ENCODE measurements around the gene CPB1.

CPB1 gene

DNA sequence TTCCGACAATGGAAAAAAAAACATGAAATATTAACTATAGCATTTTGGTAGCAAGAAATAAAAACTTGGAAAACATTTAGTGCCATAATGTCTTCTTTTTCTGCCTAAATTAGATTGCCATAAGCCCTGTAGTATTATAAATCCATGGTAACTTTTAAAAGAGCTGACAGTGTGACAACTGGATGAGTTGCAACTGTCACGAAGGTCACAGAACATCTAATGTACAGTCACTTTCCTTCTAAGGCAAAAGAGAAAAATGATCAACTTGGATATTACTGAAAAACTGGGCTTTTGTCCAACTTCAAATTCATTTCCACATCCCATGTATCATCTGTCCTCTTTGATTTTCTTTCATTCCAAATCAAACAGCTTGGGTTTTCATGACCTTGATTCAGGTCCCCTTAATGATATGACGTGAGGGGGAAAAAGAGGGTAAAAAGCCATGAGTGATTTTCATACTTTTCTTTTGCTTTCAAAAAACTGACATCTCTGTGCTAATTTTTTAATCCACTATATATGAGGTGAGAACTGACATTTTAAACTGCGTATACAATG lies 602 bp downstream of the CPB1 start:
- TF ChIP-seq, protein P1, sequence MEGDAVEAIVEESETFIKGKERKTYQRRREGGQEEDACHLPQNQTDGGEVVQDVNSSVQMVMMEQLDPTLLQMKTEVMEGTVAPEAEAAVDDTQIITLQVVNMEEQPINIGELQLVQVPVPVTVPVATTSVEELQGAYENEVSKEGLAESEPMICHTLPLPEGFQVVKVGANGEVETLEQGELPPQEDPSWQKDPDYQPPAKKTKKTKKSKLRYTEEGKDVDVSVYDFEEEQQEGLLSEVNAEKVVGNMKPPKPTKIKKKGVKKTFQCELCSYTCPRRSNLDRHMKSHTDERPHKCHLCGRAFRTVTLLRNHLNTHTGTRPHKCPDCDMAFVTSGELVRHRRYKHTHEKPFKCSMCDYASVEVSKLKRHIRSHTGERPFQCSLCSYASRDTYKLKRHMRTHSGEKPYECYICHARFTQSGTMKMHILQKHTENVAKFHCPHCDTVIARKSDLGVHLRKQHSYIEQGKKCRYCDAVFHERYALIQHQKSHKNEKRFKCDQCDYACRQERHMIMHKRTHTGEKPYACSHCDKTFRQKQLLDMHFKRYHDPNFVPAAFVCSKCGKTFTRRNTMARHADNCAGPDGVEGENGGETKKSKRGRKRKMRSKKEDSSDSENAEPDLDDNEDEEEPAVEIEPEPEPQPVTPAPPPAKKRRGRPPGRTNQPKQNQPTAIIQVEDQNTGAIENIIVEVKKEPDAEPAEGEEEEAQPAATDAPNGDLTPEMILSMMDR (IDR thresholded peaks at IDR 0.05; ENCODE audit: low read depth, low read length): no peak
- DNase-seq (ENCODE audit: low read depth in 2 of 2): peak in 1 of 2 donors; percentile 12
- H3K4me3 ChIP-seq (replicated peaks in 1 of 2; ENCODE audit: low read depth in 2 of 2, low read length in 2 of 2): no peak overlapping the region

- TF ChIP-seq, protein P1 (IDR thresholded peaks at IDR 0.05; ENCODE audit: low read depth, low read length): no peak
- no peak overlapping the region for H3K4me3 ChIP-seq (replicated peaks in 1 of 2; ENCODE audit: low read depth in 2 of 2, low read length in 2 of 2)
- no peak for DNase-seq (ENCODE audit: low read depth in 2 of 2)
These were observed 2.3 kb downstream of the CPB1 start for GRCh38 chr3:148829926-148830325.

DNA sequence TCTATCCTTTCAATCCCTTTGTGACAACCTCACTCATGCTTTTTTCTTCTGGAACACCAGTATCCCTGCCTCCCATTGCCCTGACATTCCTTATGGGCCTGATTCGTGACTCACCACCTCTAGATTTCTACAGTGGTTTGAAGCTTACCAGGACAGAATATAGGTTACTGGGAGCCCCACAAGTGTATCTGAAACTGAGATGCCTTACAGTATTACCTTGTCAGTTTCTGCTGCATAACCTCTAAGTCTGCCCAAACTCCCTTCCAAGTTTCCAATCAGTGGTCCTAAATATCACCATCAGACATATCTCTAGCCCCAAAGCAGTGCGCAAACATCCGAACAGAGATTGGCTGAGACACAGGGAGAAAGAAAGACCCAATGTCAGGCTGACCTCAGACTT lies 5.6 kb downstream of the CPB1 start:
- H3K4me3 ChIP-seq (replicated peaks in 1 of 2; ENCODE audit: low read depth in 2 of 2, low read length in 2 of 2): no peak overlapping the region
- TF ChIP-seq, protein P1 (IDR thresholded peaks at IDR 0.05; ENCODE audit: low read depth, low read length): no peak
- DNase-seq (ENCODE audit: low read depth in 2 of 2): no peak

DNA sequence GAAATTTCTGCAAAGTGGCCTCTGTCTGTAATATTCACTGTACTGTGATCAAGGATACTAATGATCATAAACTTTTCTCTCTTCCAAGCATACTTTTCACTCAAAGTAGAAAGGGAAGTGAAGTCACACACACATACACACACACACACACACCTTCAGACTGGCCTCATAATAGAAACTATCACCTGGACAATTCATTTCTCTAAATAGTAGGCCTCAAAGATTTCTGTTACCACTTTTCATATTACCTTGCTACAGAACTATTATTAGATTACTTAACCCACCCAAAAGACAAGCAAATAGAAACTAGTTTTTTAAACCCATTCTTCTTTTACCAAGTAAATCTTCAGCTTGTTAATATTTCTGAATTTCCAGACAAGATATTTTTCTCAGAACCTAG lies 12.2 kb downstream of the CPB1 start:
- no peak for DNase-seq (ENCODE audit: low read depth in 2 of 2)
- no peak overlapping the region for H3K4me3 ChIP-seq (replicated peaks in 1 of 2; ENCODE audit: low read depth in 2 of 2, low read length in 2 of 2)

DNA sequence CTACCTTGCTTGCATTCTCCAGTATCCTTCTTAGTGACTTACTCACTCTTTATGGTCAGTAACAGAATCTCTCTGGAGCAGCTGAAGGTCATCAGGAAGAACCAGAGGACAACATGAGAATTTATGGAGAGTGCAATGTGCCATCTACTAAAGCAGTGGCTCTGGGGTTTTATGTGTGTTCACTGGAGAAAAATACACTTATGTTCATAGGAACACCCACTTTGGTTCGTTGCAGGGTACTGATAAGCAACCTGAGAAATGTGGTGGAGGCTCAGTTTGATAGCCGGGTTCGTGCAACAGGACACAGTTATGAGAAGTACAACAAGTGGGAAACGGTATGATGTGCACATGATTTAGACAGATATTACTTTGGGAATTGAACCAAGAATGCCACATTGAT lies 12.8 kb downstream of the CPB1 start:
- no peak overlapping the region for H3K4me3 ChIP-seq (replicated peaks in 1 of 2; ENCODE audit: low read depth in 2 of 2, low read length in 2 of 2)
- no peak for DNase-seq (ENCODE audit: low read depth in 2 of 2)
- TF ChIP-seq, protein P1 (IDR thresholded peaks at IDR 0.05; ENCODE audit: low read depth, low read length): no peak

More for the DNA sequence above, 12.2 kb downstream of the CPB1 start:
- TF ChIP-seq, protein P1 (IDR thresholded peaks at IDR 0.05; ENCODE audit: low read depth, low read length): no peak

DNA sequence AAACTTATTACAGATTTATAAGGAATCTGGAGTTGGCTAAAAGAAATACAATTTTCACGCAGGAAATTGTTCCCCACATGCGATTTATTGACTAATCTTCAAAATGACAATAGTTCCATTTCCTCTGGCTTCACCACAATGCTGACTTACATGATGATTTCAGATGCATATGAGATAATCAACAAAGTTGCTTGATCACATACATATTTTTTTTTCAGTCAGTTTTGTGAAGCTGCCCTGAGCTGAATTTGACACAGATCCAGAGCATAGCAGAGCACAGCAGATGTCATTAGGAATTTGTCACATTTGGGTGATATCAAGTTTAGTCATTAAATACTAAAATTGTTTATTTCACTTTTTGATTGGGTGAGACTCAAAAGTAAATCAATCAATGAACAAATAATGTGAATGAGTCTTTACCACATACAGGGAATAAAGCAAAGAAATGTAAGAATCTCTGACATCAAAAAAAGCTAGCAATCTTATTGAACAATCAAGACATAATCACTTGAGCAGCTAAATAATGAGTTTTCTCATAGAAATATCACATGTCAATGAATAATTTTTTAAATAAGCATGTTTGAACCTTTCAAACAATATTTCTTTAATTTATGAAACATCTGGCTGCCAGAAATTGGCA lies 18.3 kb downstream of the CPB1 start:
- TF ChIP-seq, protein P1 (IDR thresholded peaks at IDR 0.05; ENCODE audit: low read depth, low read length): no peak
- peak in 1 of 2 donors; percentile 27 for DNase-seq (ENCODE audit: low read depth in 2 of 2)
- H3K4me3 ChIP-seq (replicated peaks in 1 of 2; ENCODE audit: low read depth in 2 of 2, low read length in 2 of 2): no peak overlapping the region
